ENCODE data around the gene CLCA2.

DNA sequence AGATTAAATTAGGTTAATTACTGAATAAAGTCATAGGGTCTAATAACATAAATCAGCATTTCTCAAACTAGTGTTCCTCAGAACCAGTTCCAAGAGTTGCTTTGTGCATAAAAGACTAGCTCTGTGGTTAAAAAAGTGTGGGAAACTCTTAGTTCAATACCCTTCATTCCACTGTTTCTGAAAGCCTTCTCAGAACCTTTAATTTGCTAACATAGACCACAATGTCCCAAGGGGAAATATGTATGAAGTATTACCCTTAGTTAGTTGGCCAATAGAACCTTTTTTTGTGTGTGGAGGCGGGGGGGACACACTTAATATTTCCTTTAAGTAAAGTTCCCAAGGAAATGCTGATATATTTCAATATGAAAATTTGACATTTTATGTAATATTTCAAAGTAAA, 48.3 kb upstream of the CLCA2 start:
- TF ChIP-seq, protein P1, sequence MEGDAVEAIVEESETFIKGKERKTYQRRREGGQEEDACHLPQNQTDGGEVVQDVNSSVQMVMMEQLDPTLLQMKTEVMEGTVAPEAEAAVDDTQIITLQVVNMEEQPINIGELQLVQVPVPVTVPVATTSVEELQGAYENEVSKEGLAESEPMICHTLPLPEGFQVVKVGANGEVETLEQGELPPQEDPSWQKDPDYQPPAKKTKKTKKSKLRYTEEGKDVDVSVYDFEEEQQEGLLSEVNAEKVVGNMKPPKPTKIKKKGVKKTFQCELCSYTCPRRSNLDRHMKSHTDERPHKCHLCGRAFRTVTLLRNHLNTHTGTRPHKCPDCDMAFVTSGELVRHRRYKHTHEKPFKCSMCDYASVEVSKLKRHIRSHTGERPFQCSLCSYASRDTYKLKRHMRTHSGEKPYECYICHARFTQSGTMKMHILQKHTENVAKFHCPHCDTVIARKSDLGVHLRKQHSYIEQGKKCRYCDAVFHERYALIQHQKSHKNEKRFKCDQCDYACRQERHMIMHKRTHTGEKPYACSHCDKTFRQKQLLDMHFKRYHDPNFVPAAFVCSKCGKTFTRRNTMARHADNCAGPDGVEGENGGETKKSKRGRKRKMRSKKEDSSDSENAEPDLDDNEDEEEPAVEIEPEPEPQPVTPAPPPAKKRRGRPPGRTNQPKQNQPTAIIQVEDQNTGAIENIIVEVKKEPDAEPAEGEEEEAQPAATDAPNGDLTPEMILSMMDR (IDR thresholded peaks at IDR 0.05), result no peak
- TF ChIP-seq POLR2A (IDR thresholded peaks at IDR 0.05), result no peak
